ENCODE data around the gene FXN. TPM values are rescaled to one million over a fixed set of nuclear protein-coding genes. Genes with fewer than 3 reads are reported as not detected.

Gene FXN
- total and polyA plus RNA-seq, 4 donors = 3.6 to 13.5 (median 10.6) TPM

DNA sequence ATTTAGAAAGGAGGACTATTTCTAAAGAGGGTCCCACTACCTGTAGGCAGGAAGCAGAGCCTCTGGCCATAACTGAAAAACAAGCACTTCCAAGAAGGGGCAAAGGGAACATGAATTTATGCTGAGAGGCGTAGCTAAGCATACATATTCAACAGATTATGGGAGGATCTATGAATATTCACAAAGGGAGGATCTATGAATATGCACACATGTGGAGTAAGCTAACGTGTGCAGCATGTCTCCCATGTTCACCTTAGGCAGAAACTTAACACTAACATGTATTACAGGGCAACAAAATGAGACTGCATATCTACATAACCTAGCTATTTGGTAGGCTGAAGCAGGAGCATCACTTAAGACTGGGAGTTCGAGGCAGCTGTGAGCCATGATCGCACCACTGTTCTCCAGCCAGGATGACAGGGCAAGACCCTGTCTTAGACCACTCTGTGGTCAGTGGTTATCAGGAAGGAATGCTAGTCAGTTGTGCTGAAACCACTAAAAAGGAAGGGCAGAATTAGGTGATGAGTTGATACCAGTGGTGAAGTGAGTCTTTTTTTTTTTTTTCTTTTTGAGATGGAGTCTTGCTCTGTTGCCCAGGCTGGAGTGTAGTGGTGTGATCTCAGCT is 20.8 kb downstream of the FXN start:
- TF ChIP-seq, protein P1, sequence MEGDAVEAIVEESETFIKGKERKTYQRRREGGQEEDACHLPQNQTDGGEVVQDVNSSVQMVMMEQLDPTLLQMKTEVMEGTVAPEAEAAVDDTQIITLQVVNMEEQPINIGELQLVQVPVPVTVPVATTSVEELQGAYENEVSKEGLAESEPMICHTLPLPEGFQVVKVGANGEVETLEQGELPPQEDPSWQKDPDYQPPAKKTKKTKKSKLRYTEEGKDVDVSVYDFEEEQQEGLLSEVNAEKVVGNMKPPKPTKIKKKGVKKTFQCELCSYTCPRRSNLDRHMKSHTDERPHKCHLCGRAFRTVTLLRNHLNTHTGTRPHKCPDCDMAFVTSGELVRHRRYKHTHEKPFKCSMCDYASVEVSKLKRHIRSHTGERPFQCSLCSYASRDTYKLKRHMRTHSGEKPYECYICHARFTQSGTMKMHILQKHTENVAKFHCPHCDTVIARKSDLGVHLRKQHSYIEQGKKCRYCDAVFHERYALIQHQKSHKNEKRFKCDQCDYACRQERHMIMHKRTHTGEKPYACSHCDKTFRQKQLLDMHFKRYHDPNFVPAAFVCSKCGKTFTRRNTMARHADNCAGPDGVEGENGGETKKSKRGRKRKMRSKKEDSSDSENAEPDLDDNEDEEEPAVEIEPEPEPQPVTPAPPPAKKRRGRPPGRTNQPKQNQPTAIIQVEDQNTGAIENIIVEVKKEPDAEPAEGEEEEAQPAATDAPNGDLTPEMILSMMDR (IDR thresholded peaks at IDR 0.05; ENCODE audit: control extremely low read depth, extremely low read depth) = no peak
- Histone ChIP-seq H3K4me3 (no peak overlapping the region), H3K27ac (ENCODE audit: low read depth in 1 of 2, low read length in 1 of 2) (peak overlapping the region in 1 of 2 donors; percentile 47), H3K4me1 (ENCODE audit: control insufficient read depth in 5 of 5, insufficient read depth in 5 of 5, low read length in 5 of 5) (peaks cover 0 to 17% (median 5%) of the 10 kb centered on the region in 5 donors), H3K9ac (ENCODE audit: insufficient read depth in 1 of 2, low read length in 2 of 2) (no peak overlapping the region), H3K27me3 (ENCODE audit: control insufficient read depth in 3 of 3, insufficient read depth in 3 of 3, low read length in 2 of 3) (no peaks in the 10 kb centered on the region), H3K9me3 (ENCODE audit: control insufficient read depth in 4 of 4, insufficient read depth in 3 of 4, low read length in 3 of 4) (no peaks in the 10 kb centered on the region), H3K36me3 (ENCODE audit: control insufficient read depth in 4 of 4, insufficient read depth in 4 of 4, low read length in 4 of 4) (peaks cover 2 to 14% (median 6%) of the 10 kb centered on the region in 4 donors)
- DNase-seq (no peak), ATAC-seq (ENCODE audit: insufficient read depth, low FRiP score) (no peak)
- 90 to 92% methylated on average over 4 of the region's 4 CpGs for WGBS, 2 donors

DNA sequence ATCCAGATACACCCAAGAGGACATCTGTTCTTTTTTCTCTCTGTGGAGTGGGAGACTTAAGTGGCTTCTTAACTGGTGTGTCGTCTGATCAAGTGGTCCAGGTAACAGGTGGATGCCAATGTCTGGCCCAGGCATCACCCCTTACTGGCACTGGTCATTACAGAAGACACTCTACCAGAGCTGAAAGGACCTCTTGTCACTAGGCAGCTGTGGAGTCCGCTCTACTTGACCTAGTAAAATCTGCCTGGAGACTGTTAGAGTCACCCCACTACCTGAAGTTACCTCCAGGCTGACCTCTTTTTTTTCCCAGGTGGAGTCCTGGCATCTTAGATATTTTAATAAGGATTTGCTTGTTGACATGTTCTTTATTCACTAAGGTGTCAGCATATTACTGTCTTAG is 22.5 kb downstream of the FXN start:
- WGBS, 2 donors = 88 to 91% methylated on average over 2 of the region's 2 CpGs
- peaks cover 0 to 17% (median 5%) of the 10 kb centered on the region in 5 donors for H3K4me1 ChIP-seq (ENCODE audit: control insufficient read depth in 5 of 5, insufficient read depth in 5 of 5, low read length in 5 of 5)
- H3K9me3 ChIP-seq (ENCODE audit: control insufficient read depth in 4 of 4, insufficient read depth in 3 of 4, low read length in 3 of 4) = no peaks in the 10 kb centered on the region
- TF ChIP-seq, protein P1 (IDR thresholded peaks at IDR 0.05; ENCODE audit: control extremely low read depth, extremely low read depth) = no peak
- no peak overlapping the region for H3K9ac ChIP-seq (ENCODE audit: insufficient read depth in 1 of 2, low read length in 2 of 2)
- no peak overlapping the region for H3K4me3 ChIP-seq
- DNase-seq (no peak), ATAC-seq (ENCODE audit: insufficient read depth, low FRiP score) (no peak)
- peaks cover 3 to 14% (median 6%) of the 10 kb centered on the region in 4 donors for H3K36me3 ChIP-seq (ENCODE audit: control insufficient read depth in 4 of 4, insufficient read depth in 4 of 4, low read length in 4 of 4)
- H3K27ac ChIP-seq (ENCODE audit: low read depth in 1 of 2, low read length in 1 of 2) = no peak overlapping the region
- no peaks in the 10 kb centered on the region for H3K27me3 ChIP-seq (ENCODE audit: control insufficient read depth in 3 of 3, insufficient read depth in 3 of 3, low read length in 2 of 3)

DNA sequence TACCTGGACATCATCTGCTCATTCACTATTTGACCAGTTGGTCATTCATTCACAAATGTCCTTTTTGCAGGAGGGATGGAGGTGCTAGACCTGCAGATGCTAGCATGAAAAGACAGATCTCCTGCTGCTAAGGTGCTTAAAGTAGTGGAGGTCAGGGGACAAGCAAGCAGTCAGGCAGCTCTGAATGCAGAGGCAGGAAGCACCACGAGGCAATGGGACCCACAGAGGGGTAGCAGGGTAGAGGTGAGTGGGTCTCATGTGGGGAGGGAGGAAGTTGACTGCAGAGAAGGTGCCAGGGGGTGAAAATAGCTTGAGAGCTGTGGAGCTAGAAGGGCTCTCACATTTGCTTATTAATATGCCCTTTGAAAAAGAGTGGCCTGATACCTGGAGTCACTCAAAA is 25.2 kb downstream of the FXN start:
- H3K4me1 ChIP-seq (ENCODE audit: control insufficient read depth in 5 of 5, insufficient read depth in 5 of 5, low read length in 5 of 5) = peaks cover 0 to 7% (median 0%) of the 10 kb centered on the region in 5 donors
- no peak for DNase-seq
- H3K4me3 ChIP-seq = no peak overlapping the region
- WGBS, 2 donors = 27 to 44% methylated on average over 1 of the region's 1 CpG
- H3K9ac ChIP-seq (ENCODE audit: insufficient read depth in 1 of 2, low read length in 2 of 2) = no peak overlapping the region
- H3K27me3 ChIP-seq (ENCODE audit: control insufficient read depth in 3 of 3, insufficient read depth in 3 of 3, low read length in 2 of 3) = no peaks in the 10 kb centered on the region
- H3K36me3 ChIP-seq (ENCODE audit: control insufficient read depth in 4 of 4, insufficient read depth in 4 of 4, low read length in 4 of 4) = peaks cover 4 to 20% (median 9%) of the 10 kb centered on the region in 4 donors
- TF ChIP-seq, protein P1 (IDR thresholded peaks at IDR 0.05; ENCODE audit: control extremely low read depth, extremely low read depth) = no peak
- no peak for ATAC-seq (ENCODE audit: insufficient read depth, low FRiP score)
- no peak overlapping the region for H3K27ac ChIP-seq (ENCODE audit: low read depth in 1 of 2, low read length in 1 of 2)
- no peaks in the 10 kb centered on the region for H3K9me3 ChIP-seq (ENCODE audit: control insufficient read depth in 4 of 4, insufficient read depth in 3 of 4, low read length in 3 of 4)

DNA sequence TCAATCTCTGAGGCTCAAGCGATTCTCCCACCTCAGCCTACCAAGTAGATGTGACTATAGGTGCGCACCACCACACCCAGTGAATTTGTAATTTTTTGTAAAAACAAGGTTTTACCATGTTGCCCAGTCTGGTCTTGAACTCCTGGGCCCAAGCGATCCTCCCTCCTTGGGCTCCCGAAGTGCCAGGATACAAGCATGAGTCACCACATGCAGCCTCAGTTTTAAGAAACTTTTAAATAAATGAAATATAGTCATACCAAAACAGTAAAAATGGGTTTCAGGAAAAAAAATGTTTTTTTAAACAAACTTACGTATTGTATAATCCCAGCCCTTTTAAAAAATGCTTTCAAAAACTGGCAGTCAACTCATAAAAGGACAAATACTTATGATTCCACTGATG is 26.6 kb downstream of the FXN start:
- H3K4me1 ChIP-seq (ENCODE audit: control insufficient read depth in 5 of 5, insufficient read depth in 5 of 5, low read length in 5 of 5) = peaks cover 0 to 7% (median 0%) of the 10 kb centered on the region in 5 donors
- no peak overlapping the region for H3K4me3 ChIP-seq
- H3K27ac ChIP-seq (ENCODE audit: low read depth in 1 of 2, low read length in 1 of 2) = no peak overlapping the region
- no peak for DNase-seq
- peaks cover 9 to 26% (median 12%) of the 10 kb centered on the region in 4 donors for H3K36me3 ChIP-seq (ENCODE audit: control insufficient read depth in 4 of 4, insufficient read depth in 4 of 4, low read length in 4 of 4)
- H3K9ac ChIP-seq (ENCODE audit: insufficient read depth in 1 of 2, low read length in 2 of 2) = no peak overlapping the region
- 98% methylated on average over 5 of the region's 5 CpGs for WGBS, 2 donors
- no peaks in the 10 kb centered on the region for H3K9me3 ChIP-seq (ENCODE audit: control insufficient read depth in 4 of 4, insufficient read depth in 3 of 4, low read length in 3 of 4)
- no peak for ATAC-seq (ENCODE audit: insufficient read depth, low FRiP score)
- TF ChIP-seq, protein P1 (IDR thresholded peaks at IDR 0.05; ENCODE audit: control extremely low read depth, extremely low read depth) = no peak
- H3K27me3 ChIP-seq (ENCODE audit: control insufficient read depth in 3 of 3, insufficient read depth in 3 of 3, low read length in 2 of 3) = no peaks in the 10 kb centered on the region
